ENCODE results near the gene SYT1. TPM values are rescaled to one million over a fixed set of nuclear protein-coding genes. Genes with fewer than 3 reads are reported as not detected.

SYT1 gene
- total RNA-seq, 1 donor from 2014 or later: 0.79 TPM

GRCh38 chr12:79227091-79227490, 362.5 kb downstream of the SYT1 start:
- no peak for DNase-seq (ENCODE audit: low read depth)
- no peak for FAIRE-seq
- no peak for TF ChIP-seq CTCF (IDR thresholded peaks at IDR 0.05; ENCODE audit: insufficient read depth, low read length, severe bottlenecking)
- H3K4me3 ChIP-seq (ENCODE audit: low read depth, low read length): no peak overlapping the region
- no peaks in the 10 kb centered on the region for H3K27me3 ChIP-seq (ENCODE audit: control insufficient read depth, insufficient read depth, low read length)
- H3K36me3 ChIP-seq (ENCODE audit: control insufficient read depth, insufficient read depth, low read length): no peaks in the 10 kb centered on the region

- DNase-seq (ENCODE audit: low read depth) (no peak), FAIRE-seq (no peak)
- no peak for TF ChIP-seq CTCF (IDR thresholded peaks at IDR 0.05; ENCODE audit: insufficient read depth, low read length, severe bottlenecking)
- no peak overlapping the region for H3K4me3 ChIP-seq (ENCODE audit: low read depth, low read length)
- H3K27me3 ChIP-seq (ENCODE audit: control insufficient read depth, insufficient read depth, low read length): no peaks in the 10 kb centered on the region
- no peaks in the 10 kb centered on the region for H3K36me3 ChIP-seq (ENCODE audit: control insufficient read depth, insufficient read depth, low read length)
Measured at GRCh38 chr12:79227646-79228045, 363.1 kb downstream of the SYT1 start.

- no peak for TF ChIP-seq CTCF (IDR thresholded peaks at IDR 0.05; ENCODE audit: insufficient read depth, low read length, severe bottlenecking)
- Histone ChIP-seq H3K27me3 (ENCODE audit: control insufficient read depth, insufficient read depth, low read length) (no peaks in the 10 kb centered on the region), H3K36me3 (ENCODE audit: control insufficient read depth, insufficient read depth, low read length) (no peaks in the 10 kb centered on the region), H3K4me3 (ENCODE audit: low read depth, low read length) (no peak overlapping the region)
- FAIRE-seq (no peak), DNase-seq (ENCODE audit: low read depth) (no peak)
Measured at GRCh38 chr12:79233341-79233781, 368.8 kb downstream of the SYT1 start.

- Histone ChIP-seq H3K27me3 (ENCODE audit: control insufficient read depth, insufficient read depth, low read length) (no peaks in the 10 kb centered on the region), H3K4me3 (ENCODE audit: low read depth, low read length) (no peak overlapping the region), H3K36me3 (ENCODE audit: control insufficient read depth, insufficient read depth, low read length) (no peaks in the 10 kb centered on the region)
- no peak for DNase-seq (ENCODE audit: low read depth)
- FAIRE-seq: no peak
- no peak for TF ChIP-seq CTCF (IDR thresholded peaks at IDR 0.05; ENCODE audit: insufficient read depth, low read length, severe bottlenecking)
Measured at GRCh38 chr12:79236920-79237319, 372.3 kb downstream of the SYT1 start.

- Histone ChIP-seq H3K27me3 (ENCODE audit: control insufficient read depth, insufficient read depth, low read length) (no peaks in the 10 kb centered on the region), H3K4me3 (ENCODE audit: low read depth, low read length) (no peak overlapping the region), H3K36me3 (ENCODE audit: control insufficient read depth, insufficient read depth, low read length) (no peaks in the 10 kb centered on the region)
- FAIRE-seq (no peak), DNase-seq (ENCODE audit: low read depth) (no peak)
- TF ChIP-seq CTCF (IDR thresholded peaks at IDR 0.05; ENCODE audit: insufficient read depth, low read length, severe bottlenecking): no peak
Measured at GRCh38 chr12:79238246-79238645, 373.7 kb downstream of the SYT1 start.

- no peak for FAIRE-seq
- TF ChIP-seq CTCF (IDR thresholded peaks at IDR 0.05; ENCODE audit: insufficient read depth, low read length, severe bottlenecking): no peak
Measured at GRCh38 chr12:79247494-79247893, 382.9 kb downstream of the SYT1 start.

More at GRCh38 chr12:79247494-79247893, 382.9 kb downstream of the SYT1 start:
- no peak overlapping the region for H3K4me3 ChIP-seq (ENCODE audit: low read depth, low read length)
- H3K27me3 ChIP-seq (ENCODE audit: control insufficient read depth, insufficient read depth, low read length): no peaks in the 10 kb centered on the region
- no peak for DNase-seq (ENCODE audit: low read depth)
- no peaks in the 10 kb centered on the region for H3K36me3 ChIP-seq (ENCODE audit: control insufficient read depth, insufficient read depth, low read length)

Data from bronchial epithelial cell (primary cell).